GM19455 (cell line): ENCODE data around the gene BRD3OS.

ENCODE experiments used
- ATAC-seq: cut with Tn5 transposase; IDR thresholded peaks from one replicate; pipeline ENCODE4 v1.9.1; 2021; ENCODE audit not compliant: unreplicated experiment

The BRD3OS gene

GRCh38 chr9:134032456-134033222 is 7.4 kb downstream of the BRD3OS start:
- no peak for ATAC-seq

- ATAC-seq: no peak
Measured at GRCh38 chr9:134033516-134034214, 8.4 kb downstream of the BRD3OS start.

GRCh38 chr9:134034215-134035040 is 9.1 kb downstream of the BRD3OS start:
- ATAC-seq: no peak

- no peak for ATAC-seq
Measured at GRCh38 chr9:134035041-134036039, 10.1 kb downstream of the BRD3OS start.

- ATAC-seq: no peak
Measured at GRCh38 chr9:134036130-134036529, 10.8 kb downstream of the BRD3OS start.

GRCh38 chr9:134037641-134038040 is 12.4 kb downstream of the BRD3OS start:
- ATAC-seq: no peak

- ATAC-seq: no peak
Measured at GRCh38 chr9:134039386-134040175, 14.3 kb downstream of the BRD3OS start.

- no peak for ATAC-seq
Measured at GRCh38 chr9:134040176-134040565, 14.9 kb downstream of the BRD3OS start.

- ATAC-seq: no peak
Measured at GRCh38 chr9:134040781-134041648, 15.7 kb downstream of the BRD3OS start.

GRCh38 chr9:134041649-134041962 is 16.3 kb downstream of the BRD3OS start:
- ATAC-seq: no peak

GRCh38 chr9:134043531-134043988 is 18.3 kb downstream of the BRD3OS start:
- ATAC-seq: no peak

GRCh38 chr9:134044944-134045343 is 19.7 kb downstream of the BRD3OS start:
- ATAC-seq: no peak

- ATAC-seq: no peak
Measured at GRCh38 chr9:134045841-134046544, 20.7 kb downstream of the BRD3OS start.

- no peak for ATAC-seq
Measured at GRCh38 chr9:134046894-134047681, 21.8 kb downstream of the BRD3OS start.

GRCh38 chr9:134047868-134048581 is 22.7 kb downstream of the BRD3OS start:
- no peak for ATAC-seq

GRCh38 chr9:134048582-134048968 is 23.3 kb downstream of the BRD3OS start:
- no peak for ATAC-seq

- ATAC-seq: no peak
Measured at GRCh38 chr9:134049236-134049635, 24.0 kb downstream of the BRD3OS start.
